Adrenal gland (tissue), 12 donors: ENCODE results near the gene SFXN3. TPM values are rescaled to one million over a fixed set of nuclear protein-coding genes. Genes with fewer than 3 reads are reported as not detected.

Experiments
- DNase-seq, 7 donors: peaks; one replicate each; pipeline ENCODE4 v3.0.0-alpha.2; 2019 to 2020
- H3K27ac ChIP-seq, 5 donors: fragments of 200-600 bp; sonication (generic) in 4 of 5; 1 replicate in 3 of 5; 2 replicates in 2 of 5; pipeline versions ENCODE4 v1.5.1 to v1.8.0; 2016 to 2020; ENCODE audit warnings: mild to moderate bottlenecking in 1 of 5
- H3K27me3 ChIP-seq: fragments of 200-600 bp; 2 replicates; pipeline ENCODE4 v1.8.0; 2021
- H3K36me3 ChIP-seq, 2 donors: fragments of 200-600 bp; replicated peaks in 1 of 2; 1 replicate in 1 of 2; 2 replicates in 1 of 2; pipeline versions ENCODE4 v1.5.1 to v1.8.0; 2018 to 2022
- H3K4me1 ChIP-seq, 2 donors: fragments of 200-600 bp; replicated peaks in 1 of 2; 1 replicate in 1 of 2; 2 replicates in 1 of 2; pipeline versions ENCODE4 v1.5.1 to v1.8.0; 2018 to 2021
- H3K4me3 ChIP-seq, 4 donors: fragments of 200-600 bp; sonication (generic) in 3 of 4; one replicate each; pipeline ENCODE4 v1.5.1; 2016 to 2018
- H3K9me3 ChIP-seq, 3 donors: fragments of 200-600 bp; sonication (generic) in 1 of 3; replicated peaks in 1 of 3; 1 replicate in 2 of 3; 2 replicates in 1 of 3; pipeline versions ENCODE4 v1.5.1 to v1.8.0; 2016 to 2021
- CTCF ChIP-seq, 6 experiments: fragments of 450-650 bp in 4 of 6; fragments of 200-600 bp in 2 of 6; sonication (generic) in 1 of 6; IDR thresholded peaks; 1 replicate in 5 of 6; 2 replicates in 1 of 6; pipeline versions ENCODE4 v1.5.1 to v1.8.0; 2016 to 2021; ENCODE audit warnings: antibody characterized with exemption in 6 of 6, mild to moderate bottlenecking in 2 of 6, moderate library complexity in 1 of 6
- POLR2A ChIP-seq, 2 donors: fragments of 450-650 bp; IDR thresholded peaks; one replicate each; pipeline ENCODE4 v1.6.1; 2017; ENCODE audit warnings: antibody characterized with exemption in 2 of 2, mild to moderate bottlenecking in 2 of 2, moderate library complexity in 1 of 2
- WGBS, 4 donors: extraction: QIAGEN DNeasy Blood & Tissue Kit in 2 of 4; methylation state at CpG; one replicate each; pipeline versions ENCODE4 v1.1.5 to v1.1.7; 2013 to 2017; 5-methylcytosine and 5-hydroxymethylcytosine counted together
- intact Hi-C, 2 donors: fragments of 100-400 bp; cut with DNase I; formaldehyde crosslinking; loops; one replicate each; pipeline versions ENCODE4 v1.14.1 to v1.15.0; 2022 to 2023
- polyA plus RNA-seq, 3 donors: library from polyadenylated mRNA; stranded (reverse); fragments of 200-250 nt in 2 of 3; fragments of 350-450 nt in 1 of 3; fragmentation: Illumina TruSeq in 1 of 3; extraction: RNeasy Lipid Tissue Mini Kit (QIAGEN cat#74804) in 1 of 3; gene quantifications; one replicate each; pipeline ENCODE4 v1.2.3, GENCODE V29; 2013 to 2014
- total RNA-seq, 9 donors: library from RNA; depleted of rRNA in 4 of 9; stranded (reverse); fragments of >200 nt in 4 of 9; fragments of 120-200 nt in 1 of 9; fragmentation: NEBNext Ultra II Directional in 1 of 9; extraction: Animal tissue kit (Norgen Biotek cat#: 25700) in 1 of 9; gene quantifications; one replicate each; pipeline versions ENCODE4 v1.1.0 to v1.2.4, GENCODE V29; 2013 to 2023
- donor health status: healthy with polysubstance abuse.
- donor health status: Bipolar disorder and iron deficiency.
- donor health status: DM: yes; HTN: yes; CAD: no.
- donor health status: DM: no; HTN: no; CAD: no.
- donor health status: DM: no; HTN: no; CAD: no.
- donor health status: DM: yes; HTN: yes; CAD: no.

The SFXN3 gene
- total and polyA plus RNA-seq, 12 donors: 20.4 to 54.0 (median 31.0) TPM

GRCh38 chr10:101070098-101070497 is 39.1 kb downstream of the SFXN3 start:
- H3K27me3 ChIP-seq: peaks cover 6% of the 10 kb centered on the region
- DNase-seq: no peak
- no peak overlapping the region for H3K4me3 ChIP-seq
- no peaks in the 10 kb centered on the region for H3K9me3 ChIP-seq
- H3K4me1 ChIP-seq: peaks cover 6 to 20% of the 10 kb centered on the region in 2 donors
- intact Hi-C loops: no loop called here
- no peak overlapping the region for H3K27ac ChIP-seq
- no peak for TF ChIP-seq CTCF (IDR thresholded peaks at IDR 0.05)
- no peak for TF ChIP-seq POLR2A (IDR thresholded peaks at IDR 0.05)
- WGBS, 4 donors: 82 to 85% (median 82%) methylated on average over 3 of the region's 3 CpGs; no CpG with 5 or more reads in 1 of the 4 donors
- H3K36me3 ChIP-seq: no peaks in the 10 kb centered on the region

- H3K27ac ChIP-seq: no peak overlapping the region
- 57 to 71% (median 64%) methylated on average over 6 of the region's 6 CpGs for WGBS, 4 donors
- no peaks in the 10 kb centered on the region for H3K36me3 ChIP-seq
- DNase-seq: peak in 5 of 7 donors; percentile 43 to 74 (median 55)
- intact Hi-C loops: no loop called here
- H3K27me3 ChIP-seq: peaks cover 16% of the 10 kb centered on the region
- peaks cover 6 to 12% of the 10 kb centered on the region in 2 donors for H3K4me1 ChIP-seq
- TF ChIP-seq CTCF (IDR thresholded peaks at IDR 0.05): no peak
- TF ChIP-seq POLR2A (IDR thresholded peaks at IDR 0.05): no peak
- no peaks in the 10 kb centered on the region for H3K9me3 ChIP-seq
- H3K4me3 ChIP-seq: no peak overlapping the region
Observed at GRCh38 chr10:101071267-101071884, 40.3 kb downstream of the SFXN3 start.

GRCh38 chr10:101071885-101072433 is 40.9 kb downstream of the SFXN3 start:
- Histone ChIP-seq H3K9me3 (no peaks in the 10 kb centered on the region), H3K27ac (no peak overlapping the region), H3K36me3 (no peaks in the 10 kb centered on the region), H3K4me1 (peaks cover 6 to 8% of the 10 kb centered on the region in 2 donors), H3K27me3 (peaks cover 22% of the 10 kb centered on the region), H3K4me3 (no peak overlapping the region)
- DNase-seq: no peak
- 60 to 71% (median 63%) methylated on average over 7 of the region's 7 CpGs for WGBS, 4 donors
- TF ChIP-seq POLR2A (IDR thresholded peaks at IDR 0.05): no peak
- TF ChIP-seq CTCF (IDR thresholded peaks at IDR 0.05): no peak
- intact Hi-C loops: no loop called here

- no peak for DNase-seq
- H3K4me1 ChIP-seq: no peaks in the 10 kb centered on the region
- no peaks in the 10 kb centered on the region for H3K36me3 ChIP-seq
- no peak overlapping the region for H3K27ac ChIP-seq
- TF ChIP-seq CTCF (IDR thresholded peaks at IDR 0.05) (no peak), POLR2A (IDR thresholded peaks at IDR 0.05) (no peak)
- intact Hi-C loops: no loop called here
- whole genome bisulfite sequencing, 4 donors: 57 to 65% (median 62%) methylated on average over 9 of the region's 9 CpGs
- H3K4me3 ChIP-seq: no peak overlapping the region
- H3K9me3 ChIP-seq: no peaks in the 10 kb centered on the region
- peaks cover 25% of the 10 kb centered on the region for H3K27me3 ChIP-seq
Observed at GRCh38 chr10:101072923-101073322, 41.9 kb downstream of the SFXN3 start.
